RPMI8226 (cell line): ENCODE results near the gene LDB3.

ENCODE experiments used
- DNase-seq: peaks from one replicate; pipeline ENCODE4 v3.0.0-alpha.2; 2015

Gene LDB3

DNA sequence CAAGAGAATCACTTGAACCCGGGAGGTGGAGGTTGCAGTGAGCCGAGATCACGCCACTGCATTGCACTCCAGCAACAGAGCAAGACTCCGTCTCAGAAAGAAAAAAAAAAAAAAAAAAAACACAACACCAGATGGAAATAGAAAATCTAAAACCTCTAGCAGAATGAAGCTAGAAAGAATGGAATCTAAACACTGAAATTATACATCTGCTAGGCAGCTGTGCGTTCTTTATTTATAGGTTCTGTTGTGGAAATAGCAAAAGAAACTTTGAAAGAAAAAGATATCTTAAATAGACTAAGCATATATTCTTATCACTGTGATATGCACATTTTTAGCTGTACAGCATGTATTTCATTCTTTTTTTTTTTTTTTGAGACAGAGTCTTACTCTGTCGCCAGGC lies 105.2 kb downstream of the LDB3 start:
- no peak for DNase-seq

DNA sequence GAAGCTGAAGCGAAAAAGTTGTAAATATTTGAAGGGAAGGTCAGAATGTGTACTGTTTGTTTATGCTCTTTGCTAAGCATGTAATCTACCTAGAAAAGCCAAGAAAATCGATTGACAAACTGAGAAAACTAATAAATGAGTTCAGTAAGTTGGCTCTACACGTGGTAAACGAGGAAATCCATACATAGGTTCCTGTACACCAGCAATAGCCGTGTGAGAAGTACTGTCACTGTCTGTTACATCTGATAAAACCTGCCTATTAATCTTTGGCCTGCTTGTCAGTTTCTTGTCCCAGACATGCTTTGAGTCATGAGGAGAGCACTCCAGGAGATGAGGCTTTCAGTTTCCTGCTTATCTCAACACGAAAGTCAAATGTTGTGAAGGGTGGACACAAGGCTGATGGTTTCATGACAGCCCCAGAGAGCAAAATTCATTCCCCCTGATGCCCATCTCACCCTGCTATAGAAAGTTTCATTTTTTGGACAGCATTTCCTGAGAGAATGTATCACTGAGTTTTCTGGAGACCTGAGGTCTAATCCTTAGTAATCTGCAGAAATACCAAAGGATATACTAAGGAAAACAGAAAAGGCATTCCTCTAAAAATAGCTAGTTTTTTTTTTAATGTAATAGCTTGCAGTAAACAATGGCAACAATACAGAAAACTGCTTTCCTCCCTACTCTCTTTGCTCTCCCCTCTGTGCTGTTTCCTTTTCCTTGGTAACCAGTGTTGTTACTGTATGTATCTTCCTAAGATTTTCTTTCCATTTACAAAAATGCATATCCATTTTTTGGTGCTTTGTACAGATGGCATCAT lies 107.0 kb downstream of the LDB3 start:
- DNase-seq = no peak

GRCh38 chr10:86775870-86776180 lies 107.5 kb downstream of the LDB3 start:
- DNase-seq = no peak

DNA sequence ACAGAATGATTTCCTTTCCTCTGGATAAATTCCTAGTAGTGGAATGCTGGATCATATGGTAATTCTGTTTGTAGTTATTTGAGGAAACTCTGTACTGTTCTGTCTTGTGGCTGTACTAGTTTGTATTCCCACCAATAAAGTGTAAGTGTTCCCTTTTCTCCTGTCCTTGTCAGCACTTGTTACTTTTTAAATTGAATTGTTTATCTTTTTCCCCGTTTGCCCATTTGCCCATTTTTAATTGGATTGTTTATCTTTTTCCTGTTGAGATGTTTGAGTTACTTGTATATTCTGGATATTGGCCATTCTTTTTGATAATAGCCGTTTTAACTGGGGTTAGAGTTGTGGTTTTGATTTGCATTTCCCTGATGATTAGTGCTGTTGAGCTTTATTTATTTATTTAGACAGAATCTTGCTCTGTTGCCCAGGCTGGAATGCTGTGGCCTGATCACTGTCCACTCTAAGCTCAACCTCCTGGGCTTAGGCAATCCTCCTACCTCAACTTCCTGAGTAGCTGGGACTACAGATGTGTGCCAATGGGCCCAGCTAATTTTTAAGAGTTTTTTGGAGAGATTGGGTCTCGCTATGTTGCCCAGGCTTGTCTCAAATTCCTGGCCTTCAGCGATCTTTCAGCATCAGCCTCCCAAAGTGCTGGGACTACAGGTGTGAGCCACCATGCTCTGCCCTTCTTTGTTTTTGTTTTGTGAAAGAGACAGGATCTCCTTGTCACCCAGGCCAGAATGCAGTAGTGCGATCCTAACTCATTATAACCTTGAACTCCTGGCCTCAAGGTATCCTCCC lies 111.1 kb downstream of the LDB3 start:
- no peak for DNase-seq

GRCh38 chr10:86782701-86783418 lies 114.5 kb downstream of the LDB3 start:
- DNase-seq = no peak

- DNase-seq = no peak
These were observed 116.7 kb downstream of the LDB3 start for GRCh38 chr10:86785037-86785436.
